K562 (cell line): ENCODE data around the gene NOP10. TPM values are rescaled to one million over a fixed set of nuclear protein-coding genes. Genes with fewer than 3 reads are reported as not detected.
A peak's percentile ranks its signal among the peaks of the same experiment; 100 is the strongest.

Experiments
- CHD4 ChIP-seq: fragments of 200-600 bp; sonication (generic); IDR thresholded peaks from 3 replicates; pipeline ENCODE4 v1.6.1; 2012; ENCODE audit warnings: low read depth, mild to moderate bottlenecking, mixed read lengths, low read length, inconsistent platforms; ENCODE audit not compliant: insufficient read depth, insufficient replicate concordance, poor library complexity, severe bottlenecking
- COPS2 ChIP-seq: fragments of 450-650 bp; conservative IDR thresholded peaks from 2 replicates; pipeline ENCODE4 v1.6.1; 2016; ENCODE audit warnings: mild to moderate bottlenecking, moderate library complexity
- ESRRB ChIP-seq: fragments of 250-450 bp; sonication (Bioruptor Pico); IDR thresholded peaks from 2 replicates; pipeline ENCODE4 v1.5.0; 2020; ENCODE audit warnings: mild to moderate bottlenecking, moderate library complexity, borderline replicate concordance
- FOXP4 ChIP-seq: sonication (generic); formaldehyde crosslinking; IDR thresholded peaks from 2 replicates; pipeline ENCODE4 v1.8.0; 2022; ENCODE audit warnings: mild to moderate bottlenecking, missing genetic modification reagents, borderline replicate concordance
- L3MBTL2 ChIP-seq: fragments of 450-650 bp; IDR thresholded peaks from 2 replicates; pipeline ENCODE4 v1.6.1; 2016; ENCODE audit warnings: mild to moderate bottlenecking, moderate library complexity
- NEUROD1 ChIP-seq: fragments of 150-350 bp; IDR thresholded peaks from 2 replicates; pipeline ENCODE4 v1.6.1; 2014; ENCODE audit warnings: borderline replicate concordance, low read length, low read depth; ENCODE audit not compliant: partially characterized antibody
- NR0B1 ChIP-seq: fragments of 450-650 bp; IDR thresholded peaks from one replicate; pipeline ENCODE4 v1.6.1; 2018; ENCODE audit warnings: mild to moderate bottlenecking, moderate library complexity; ENCODE audit not compliant: partially characterized antibody
- NR4A1 ChIP-seq, 2 experiments: fragments of 250-450 bp in 1 of 2; fragments of 450-650 bp in 1 of 2; sonication (Bioruptor Pico) in 1 of 2; IDR thresholded peaks; 2 replicates each; pipeline versions ENCODE4 v1.4.0 to v1.6.1; 2016 to 2020; ENCODE audit warnings: mild to moderate bottlenecking in 2 of 2, missing compliant biosample characterization in 1 of 2, missing genetic modification characterization in 1 of 2, moderate library complexity in 1 of 2
- SFPQ ChIP-seq: fragments of 200-400 bp; formaldehyde crosslinking; IDR thresholded peaks from 2 replicates; pipeline ENCODE4 v1.6.1; 2017; ENCODE audit warnings: mild to moderate bottlenecking, low read depth, low read length, moderate library complexity
- SUPT5H ChIP-seq: fragments of 450-650 bp; IDR thresholded peaks from 2 replicates; pipeline ENCODE4 v1.6.1; 2016
- ZNF586 ChIP-seq: fragments of 450-650 bp; formaldehyde crosslinking; conservative IDR thresholded peaks from 2 replicates; pipeline ENCODE4 v1.4.0; 2020; ENCODE audit warnings: mild to moderate bottlenecking, moderate library complexity
- ZNF592 ChIP-seq: fragments of 450-650 bp; IDR thresholded peaks from 2 replicates; pipeline ENCODE4 v1.6.1; 2017; ENCODE audit warnings: antibody characterized with exemption, mild to moderate bottlenecking
- polyA plus RNA-seq, 8 experiments: library from polyadenylated mRNA; depleted of rRNA in 4 of 8; stranded (reverse) in 5 of 8; unstranded in 3 of 8; fragments of >200 nt; fragmentation: Nextera tagmentation in 2 of 8; fragmentation: Illumina TruSeq in 1 of 8; extraction: Ambion mirVana in 2 of 8; extraction: Trizol in 1 of 8; gene quantifications; 2 replicates each; pipeline versions ENCODE4 v1.2.1 to v1.2.3, GENCODE V29; 2011 to 2014; ENCODE audit warnings: inconsistent platforms in 1 of 8, missing spikeins in 1 of 8
- total RNA-seq, 7 experiments: library from RNA; depleted of rRNA in 6 of 7; stranded (reverse); fragments of >200 nt in 6 of 7; fragmentation: Illumina TruSeq in 2 of 7; extraction: Trizol in 2 of 7; gene quantifications; 2 replicates each; pipeline versions ENCODE4 v1.2.1 to v1.2.3, GENCODE V29; 2011 to 2021; ENCODE audit warnings: low replicate concordance in 1 of 7

The NOP10 gene
- total and polyA plus RNA-seq, 9 of the 15 experiments (the other 6 are each of a cell fraction or from before 2014, with no cell fraction given), result 250 to 1,663 (median 449) TPM

GRCh38 chr15:34318277-34319079, 24.5 kb downstream of the NOP10 start (continued):
- TF ChIP-seq ZNF592 (peak; percentile 38; the same call in 1 of the 2 replicates), CHD4 (no peak), ZNF586 (CRISPR knock-in tag) (no peak), ESRRB (CRISPR knock-in tag) (no peak), NR4A1 (CRISPR knock-in tag; IDR thresholded peaks at IDR 0.05) (no peak), NR4A1 (tag; IDR thresholded peaks at IDR 0.05) (no peak), NR0B1 (no peak), SFPQ (no peak), NEUROD1 (no peak), L3MBTL2 (peak; percentile 58; the same call in 1 of the 2 replicates), FOXP4 (no peak), COPS2 (no peak), SUPT5H (peak; percentile 56)
